NCI-H460 (cell line): ENCODE results near the gene DIO3. TPM values are rescaled to one million over a fixed set of nuclear protein-coding genes. Genes with fewer than 3 reads are reported as not detected.

Experiments
- total RNA-seq: library from RNA; depleted of rRNA; stranded (reverse); fragments of >200 nt; shearing (Covaris generic); gene quantifications from 2 replicates; pipeline ENCODE4 v1.2.3, GENCODE V29; 2014; rRNA removed

DIO3 gene
- total RNA-seq, 1 experiment from 2014 or later: not detected

Other genes with a start within 250 kb of the DIO3 start
- gene PPP2R5C, start 200.2 kb downstream of the DIO3 start, total RNA-seq: 352 TPM in 2 replicates